HG03103 (cell line): Measurements from ENCODE around the gene PPA1.
"Not testable (repeated sequence)": the region's sequence is repeated elsewhere in the genome, so short reads cannot be mapped to it uniquely, and the experiment has no call there.

Source experiments
- ATAC-seq: cut with Tn5 transposase; IDR thresholded peaks from one replicate; pipeline ENCODE4 v1.9.1; 2021; ENCODE audit warnings: low read depth; ENCODE audit not compliant: unreplicated experiment

Gene PPA1

GRCh38 chr10:70222340-70222794 lies 10.9 kb downstream of the PPA1 start:
- ATAC-seq: no peak

GRCh38 chr10:70221030-70221429 lies 12.2 kb downstream of the PPA1 start:
- ATAC-seq: no peak

GRCh38 chr10:70212879-70213278 lies 20.4 kb downstream of the PPA1 start:
- ATAC-seq: no peak

- no peak for ATAC-seq
These were observed 21.0 kb downstream of the PPA1 start for GRCh38 chr10:70212277-70212676.

- ATAC-seq: no peak
These were observed 26.5 kb downstream of the PPA1 start for GRCh38 chr10:70206762-70207161.

- ATAC-seq: no peak
These were observed 32.1 kb downstream of the PPA1 start for GRCh38 chr10:70201105-70201504.

GRCh38 chr10:70198696-70199466 lies 34.3 kb downstream of the PPA1 start:
- no peak for ATAC-seq

- ATAC-seq: no peak
These were observed 35.8 kb downstream of the PPA1 start for GRCh38 chr10:70197235-70197945.

GRCh38 chr10:70193391-70193844 lies 39.8 kb downstream of the PPA1 start:
- ATAC-seq: no peak

GRCh38 chr10:70192326-70192968 lies 40.8 kb downstream of the PPA1 start:
- no peak for ATAC-seq

- no peak for ATAC-seq
These were observed 41.3 kb downstream of the PPA1 start for GRCh38 chr10:70191972-70192305.

GRCh38 chr10:70191161-70191971 lies 41.9 kb downstream of the PPA1 start:
- ATAC-seq: no peak

- ATAC-seq: no peak
These were observed 42.6 kb downstream of the PPA1 start for GRCh38 chr10:70190581-70190980.

GRCh38 chr10:70190102-70190501 lies 43.1 kb downstream of the PPA1 start:
- ATAC-seq: no peak

GRCh38 chr10:70188768-70189167 lies 44.5 kb downstream of the PPA1 start:
- ATAC-seq: no peak

- no peak for ATAC-seq
These were observed 46.7 kb downstream of the PPA1 start for GRCh38 chr10:70186571-70186970.

GRCh38 chr10:70186090-70186489 lies 47.1 kb downstream of the PPA1 start:
- ATAC-seq: no peak

GRCh38 chr10:70183304-70183703 lies 49.9 kb downstream of the PPA1 start:
- no peak for ATAC-seq

- ATAC-seq: not testable (repeated sequence)
These were observed 54.0 kb downstream of the PPA1 start for GRCh38 chr10:70179209-70179608.

- ATAC-seq: no peak
These were observed 55.0 kb downstream of the PPA1 start for GRCh38 chr10:70178139-70178725.
